Right kidney (tissue), 9 donors: Measurements from ENCODE around the gene DENND1B.

Source experiments
- DNase-seq: peaks from one replicate; pipeline ENCODE4 v3.0.0-alpha.2; 2016
- long read RNA-seq, 8 donors: transcript quantifications; one replicate each; lab custom pipeline, GENCODE V29; 2026

DENND1B gene
- long read RNA-seq, donor 1, full-length matches to known transcripts, result 1 of 1 reads
- long read RNA-seq, donor 1, partial matches to known transcripts, result 0 of 1 reads
- long read RNA-seq, donor 1, other reads (novel, unspliced or antisense), result 0 of 1 reads
- long read RNA-seq, donor 2, partial matches to known transcripts, result 0 of 1 reads
- long read RNA-seq, donor 2, other reads (novel, unspliced or antisense), result 0 of 1 reads
- long read RNA-seq, donor 3, partial matches to known transcripts, result 0 of 1 reads
- long read RNA-seq, donor 3, other reads (novel, unspliced or antisense), result 0 of 1 reads
- long read RNA-seq, donor 4, partial matches to known transcripts, result 0 of 1 reads
- long read RNA-seq, donor 4, other reads (novel, unspliced or antisense), result 0 of 1 reads
- long read RNA-seq, donor 5, result 0 reads
- long read RNA-seq, donor 6, full-length matches to known transcripts, result 3 of 3 reads
- long read RNA-seq, donor 6, partial matches to known transcripts, result 0 of 3 reads
- long read RNA-seq, donor 6, other reads (novel, unspliced or antisense), result 0 of 3 reads
- long read RNA-seq, donor 7, result 0 reads
- long read RNA-seq, donor 8, result 0 reads

- DNase-seq, result peak; percentile 91
These were observed at the start of gene DENND1B for GRCh38 chr1:197775282-197776262. Gene DENND1B, minus strand, starts transcription at chr1:197775480. Its CDS starts 325 bp downstream, at chr1:197775155.

- no peak for DNase-seq
These were observed 39.0 kb upstream of the DENND1B start for GRCh38 chr1:197814306-197814705.

- no peak for DNase-seq
These were observed 38.5 kb upstream of the DENND1B start for GRCh38 chr1:197813741-197814140.

GRCh38 chr1:197811769-197812168 is 36.5 kb upstream of the DENND1B start:
- no peak for DNase-seq

- no peak for DNase-seq
These were observed 35.5 kb upstream of the DENND1B start for GRCh38 chr1:197810812-197811211.

GRCh38 chr1:197808880-197809279 is 33.6 kb upstream of the DENND1B start:
- no peak for DNase-seq

- DNase-seq, result no peak
These were observed 32.6 kb upstream of the DENND1B start for GRCh38 chr1:197807739-197808453.

- no peak for DNase-seq
These were observed 31.9 kb upstream of the DENND1B start for GRCh38 chr1:197807216-197807615.

- no peak for DNase-seq
These were observed 31.4 kb upstream of the DENND1B start for GRCh38 chr1:197806718-197807117.

- DNase-seq, result no peak
These were observed 26.4 kb upstream of the DENND1B start for GRCh38 chr1:197801684-197802083.

- no peak for DNase-seq
These were observed 25.8 kb upstream of the DENND1B start for GRCh38 chr1:197801111-197801482.

- no peak for DNase-seq
These were observed 25.3 kb upstream of the DENND1B start for GRCh38 chr1:197800379-197801110.

GRCh38 chr1:197799271-197799670 is 24.0 kb upstream of the DENND1B start:
- DNase-seq, result no peak

- no peak for DNase-seq
These were observed 23.2 kb upstream of the DENND1B start for GRCh38 chr1:197798492-197798891.

- DNase-seq, result no peak
These were observed 21.7 kb upstream of the DENND1B start for GRCh38 chr1:197797010-197797409.

- no peak for DNase-seq
These were observed 13.8 kb upstream of the DENND1B start for GRCh38 chr1:197788741-197789739.

- no peak for DNase-seq
These were observed 12.6 kb upstream of the DENND1B start for GRCh38 chr1:197787623-197788536.

GRCh38 chr1:197787056-197787455 is 11.8 kb upstream of the DENND1B start:
- DNase-seq, result no peak

GRCh38 chr1:197786280-197786679 is 11.0 kb upstream of the DENND1B start:
- DNase-seq, result no peak
